NCI-H748 treated with DMSO at 0.1 percent for 48 hours (cell line): ENCODE measurements around the gene DDA1.

Experiments used
- DNase-seq: peaks from one replicate; lab custom pipeline; 2025; lab: John Stamatoyannopoulos, UW

The DDA1 gene

GRCh38 chr19:17312189-17313113, 3.1 kb downstream of the DDA1 start:
- no peak for DNase-seq

- DNase-seq, result no peak
These were observed 4.7 kb downstream of the DDA1 start for GRCh38 chr19:17314007-17314593.

GRCh38 chr19:17318966-17319365, 9.6 kb downstream of the DDA1 start:
- no peak for DNase-seq

GRCh38 chr19:17319473-17320238, 10.3 kb downstream of the DDA1 start:
- DNase-seq, result no peak

- no peak for DNase-seq
These were observed 11.1 kb downstream of the DDA1 start for GRCh38 chr19:17320435-17320834.

GRCh38 chr19:17321655-17322489, 12.5 kb downstream of the DDA1 start:
- no peak for DNase-seq

- DNase-seq, result no peak
These were observed 13.5 kb downstream of the DDA1 start for GRCh38 chr19:17322854-17323253.

GRCh38 chr19:17323300-17323963, 14.1 kb downstream of the DDA1 start:
- DNase-seq, result no peak

- DNase-seq, result no peak
These were observed 14.6 kb downstream of the DDA1 start for GRCh38 chr19:17323964-17324332.

GRCh38 chr19:17324357-17325114, 15.2 kb downstream of the DDA1 start:
- no peak for DNase-seq

- no peak for DNase-seq
These were observed 15.8 kb downstream of the DDA1 start for GRCh38 chr19:17325133-17325532.

GRCh38 chr19:17325881-17326594, 16.7 kb downstream of the DDA1 start:
- DNase-seq, result no peak

GRCh38 chr19:17326595-17326966, 17.2 kb downstream of the DDA1 start:
- no peak for DNase-seq

- DNase-seq, result no peak
These were observed 17.8 kb downstream of the DDA1 start for GRCh38 chr19:17327068-17327653.

GRCh38 chr19:17327654-17328516, 18.5 kb downstream of the DDA1 start:
- DNase-seq, result no peak

GRCh38 chr19:17328517-17329365, 19.4 kb downstream of the DDA1 start:
- no peak for DNase-seq

GRCh38 chr19:17329366-17330261, 20.3 kb downstream of the DDA1 start:
- no peak for DNase-seq
